ENCODE data around the gene XYLT1.

Gene XYLT1

DNA sequence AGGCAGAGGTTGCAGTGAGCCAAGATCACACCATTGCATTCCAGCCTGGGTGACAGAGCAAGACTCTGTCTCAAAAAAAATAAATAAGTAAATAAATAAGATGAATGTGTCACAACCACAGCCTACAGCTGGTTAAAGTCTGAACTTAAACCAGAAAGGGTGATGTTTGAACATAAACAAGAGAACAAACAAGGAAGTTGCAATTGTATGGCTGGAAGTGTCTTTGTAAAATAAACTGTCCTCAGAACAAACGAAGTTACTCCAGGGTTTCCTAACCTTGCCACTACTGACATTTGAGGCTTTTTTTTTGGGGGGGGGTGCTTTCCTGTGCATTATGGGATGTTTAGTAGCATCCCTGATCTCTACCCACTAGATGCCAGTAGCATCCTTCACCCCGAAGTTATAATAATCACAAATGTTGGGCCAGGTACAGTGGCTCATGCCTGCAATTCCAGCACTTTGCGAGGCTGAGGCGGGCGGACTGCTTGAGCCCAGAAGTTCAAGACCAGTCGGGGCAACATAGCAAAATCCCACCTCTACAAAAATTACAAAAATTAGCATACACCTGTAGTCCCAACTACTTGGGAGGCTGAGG, 119.2 kb downstream of the XYLT1 start:
- TF ChIP-seq, protein P1, sequence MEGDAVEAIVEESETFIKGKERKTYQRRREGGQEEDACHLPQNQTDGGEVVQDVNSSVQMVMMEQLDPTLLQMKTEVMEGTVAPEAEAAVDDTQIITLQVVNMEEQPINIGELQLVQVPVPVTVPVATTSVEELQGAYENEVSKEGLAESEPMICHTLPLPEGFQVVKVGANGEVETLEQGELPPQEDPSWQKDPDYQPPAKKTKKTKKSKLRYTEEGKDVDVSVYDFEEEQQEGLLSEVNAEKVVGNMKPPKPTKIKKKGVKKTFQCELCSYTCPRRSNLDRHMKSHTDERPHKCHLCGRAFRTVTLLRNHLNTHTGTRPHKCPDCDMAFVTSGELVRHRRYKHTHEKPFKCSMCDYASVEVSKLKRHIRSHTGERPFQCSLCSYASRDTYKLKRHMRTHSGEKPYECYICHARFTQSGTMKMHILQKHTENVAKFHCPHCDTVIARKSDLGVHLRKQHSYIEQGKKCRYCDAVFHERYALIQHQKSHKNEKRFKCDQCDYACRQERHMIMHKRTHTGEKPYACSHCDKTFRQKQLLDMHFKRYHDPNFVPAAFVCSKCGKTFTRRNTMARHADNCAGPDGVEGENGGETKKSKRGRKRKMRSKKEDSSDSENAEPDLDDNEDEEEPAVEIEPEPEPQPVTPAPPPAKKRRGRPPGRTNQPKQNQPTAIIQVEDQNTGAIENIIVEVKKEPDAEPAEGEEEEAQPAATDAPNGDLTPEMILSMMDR (IDR thresholded peaks at IDR 0.05; ENCODE audit: borderline replicate concordance, insufficient read depth, low read depth, low read length), result no peak

GRCh38 chr16:17350207-17350606, 120.6 kb downstream of the XYLT1 start:
- no peak overlapping the region for H3K4me3 ChIP-seq (ENCODE audit: low read depth, low read length)
- TF ChIP-seq, protein P1 (IDR thresholded peaks at IDR 0.05; ENCODE audit: borderline replicate concordance, insufficient read depth, low read depth, low read length), result no peak

More for the DNA sequence above, 119.2 kb downstream of the XYLT1 start:
- no peak overlapping the region for H3K4me3 ChIP-seq (ENCODE audit: low read depth, low read length)

- TF ChIP-seq, protein P1 (IDR thresholded peaks at IDR 0.05; ENCODE audit: borderline replicate concordance, insufficient read depth, low read depth, low read length), result no peak
- H3K4me3 ChIP-seq (ENCODE audit: low read depth, low read length), result no peak overlapping the region
These were observed 121.9 kb downstream of the XYLT1 start for GRCh38 chr16:17348826-17349225.

DNA sequence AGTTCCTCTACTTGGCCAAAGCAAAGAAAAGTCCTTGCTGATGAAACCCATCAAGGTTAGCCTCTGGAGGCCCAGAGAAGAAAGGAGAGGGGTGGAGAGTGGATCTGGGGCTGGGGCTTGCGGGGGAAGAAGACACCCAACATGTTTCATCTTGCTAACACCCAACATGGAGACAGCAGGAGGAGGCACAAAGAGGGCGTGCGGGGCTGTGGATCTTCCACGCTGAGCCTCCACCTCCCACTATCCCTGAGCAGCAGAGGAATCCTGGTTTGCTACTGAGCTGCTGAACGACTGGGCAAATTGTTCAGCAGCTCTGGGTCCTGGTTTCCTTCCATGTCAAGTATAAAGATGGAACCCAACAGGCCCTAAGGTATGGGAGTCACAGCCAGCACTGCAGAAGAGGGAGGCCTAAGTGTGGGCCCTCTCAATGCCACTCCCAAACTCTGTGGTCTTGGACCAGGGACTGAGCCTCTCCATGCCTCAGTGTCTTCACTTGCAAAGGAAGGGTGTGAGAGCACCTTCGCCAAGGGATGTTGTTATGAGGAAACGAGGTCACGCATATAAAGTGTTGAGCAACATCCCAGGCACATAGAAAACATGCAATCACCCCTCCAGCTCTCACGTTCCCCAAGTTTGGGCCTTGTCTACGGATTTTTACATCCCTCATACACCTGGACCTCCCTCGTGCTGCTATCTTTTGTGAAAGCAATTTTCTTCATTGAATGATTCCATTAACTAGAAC, 122.5 kb downstream of the XYLT1 start:
- no peak overlapping the region for H3K4me3 ChIP-seq (ENCODE audit: low read depth, low read length)
- TF ChIP-seq, protein P1 (IDR thresholded peaks at IDR 0.05; ENCODE audit: borderline replicate concordance, insufficient read depth, low read depth, low read length), result no peak

- TF ChIP-seq, protein P1 (IDR thresholded peaks at IDR 0.05; ENCODE audit: borderline replicate concordance, insufficient read depth, low read depth, low read length), result no peak
- H3K4me3 ChIP-seq (ENCODE audit: low read depth, low read length), result no peak overlapping the region
These were observed 123.1 kb downstream of the XYLT1 start for GRCh38 chr16:17347624-17348023.

DNA sequence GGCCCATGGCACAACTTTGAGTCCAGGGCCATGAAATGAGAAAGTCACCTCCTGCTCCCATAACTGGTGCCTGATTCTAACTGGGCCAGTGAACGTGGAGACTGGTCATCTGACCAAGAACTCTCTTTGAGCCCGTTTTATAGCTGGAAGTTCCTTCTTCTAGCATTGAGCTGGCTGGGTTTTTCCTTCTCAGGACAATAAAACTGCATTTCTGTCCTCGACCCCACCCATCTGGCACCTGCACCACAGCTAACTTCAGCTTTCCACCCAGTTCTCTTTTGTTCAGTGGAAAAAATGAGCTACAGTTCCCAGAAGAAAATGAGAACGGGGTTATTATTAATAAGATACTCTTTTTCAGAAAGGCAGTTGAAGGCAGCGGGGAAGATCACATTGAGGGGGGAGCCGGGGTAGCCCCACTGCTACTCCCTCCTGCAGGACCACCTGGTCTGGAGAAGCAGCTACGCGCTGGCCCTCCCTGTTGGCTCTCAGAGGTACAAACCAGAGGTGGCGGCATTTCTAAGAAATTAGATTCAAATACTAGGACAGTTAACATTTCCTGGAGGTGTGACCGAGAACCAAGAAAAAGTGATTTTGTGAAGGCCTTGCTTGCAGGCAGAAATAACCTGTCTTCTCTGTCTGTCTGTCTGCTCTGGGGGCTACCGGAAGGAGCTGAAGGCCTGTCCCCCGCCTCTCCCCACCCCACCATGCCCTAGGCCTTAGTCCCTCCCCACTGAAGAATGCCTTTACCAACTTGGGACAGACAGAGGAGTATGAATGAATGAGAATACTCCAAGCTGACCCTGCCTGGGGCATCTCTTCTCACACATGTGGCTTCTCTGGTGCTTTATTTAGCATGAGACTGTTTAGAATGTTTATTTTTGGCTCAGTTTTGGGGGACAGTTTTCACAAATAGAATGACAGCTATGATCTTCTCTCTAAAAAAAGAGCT, 123.9 kb downstream of the XYLT1 start:
- no peak overlapping the region for H3K4me3 ChIP-seq (ENCODE audit: low read depth, low read length)
- TF ChIP-seq, protein P1 (IDR thresholded peaks at IDR 0.05; ENCODE audit: borderline replicate concordance, insufficient read depth, low read depth, low read length), result no peak

Data from GM12875 (cell line).